ENCODE measurements around the gene DLX2. TPM values are rescaled to one million over a fixed set of nuclear protein-coding genes. Genes with fewer than 3 reads are reported as not detected.
"Not testable (repeated sequence)": the region's sequence is repeated elsewhere in the genome, so short reads cannot be mapped to it uniquely, and the experiment has no call there.

DLX2 gene
- total RNA-seq, 3 donors from 2014 or later = 0.35 TPM; not detected in 2

- ATAC-seq = no peak
- TF ChIP-seq CTCF (IDR thresholded peaks at IDR 0.05) = no peak
These were observed 39.3 kb downstream of the DLX2 start for GRCh38 chr2:172063446-172063845.

GRCh38 chr2:172062402-172063004 lies 40.2 kb downstream of the DLX2 start:
- ATAC-seq = no peak
- H3K36me3 ChIP-seq (ENCODE audit: low read depth) = no peaks in the 10 kb centered on the region
- no peak for TF ChIP-seq CTCF (IDR thresholded peaks at IDR 0.05)
- intact Hi-C loops (cut with DNase I, micrococcal nuclease) = no loop called here
- H3K9me3 ChIP-seq = no peaks in the 10 kb centered on the region
- H3K4me1 ChIP-seq (ENCODE audit: low read depth) = no peaks in the 10 kb centered on the region
- H3K4me3 ChIP-seq = no peak overlapping the region
- no peak for DNase-seq

More at GRCh38 chr2:172063446-172063845, 39.3 kb downstream of the DLX2 start:
- Histone ChIP-seq H3K4me3 (no peak overlapping the region), H3K9me3 (no peaks in the 10 kb centered on the region), H3K36me3 (ENCODE audit: low read depth) (no peaks in the 10 kb centered on the region), H3K4me1 (ENCODE audit: low read depth) (no peaks in the 10 kb centered on the region)
- intact Hi-C loops (cut with DNase I, micrococcal nuclease) = no loop called here
- no peak for DNase-seq

GRCh38 chr2:172060118-172060517 lies 42.6 kb downstream of the DLX2 start:
- intact Hi-C loops (cut with DNase I, micrococcal nuclease); ATAC-seq: not testable (repeated sequence)

GRCh38 chr2:172058660-172059059 lies 44.0 kb downstream of the DLX2 start:
- H3K9me3 ChIP-seq = no peaks in the 10 kb centered on the region
- H3K4me3 ChIP-seq = no peak overlapping the region
- H3K4me1 ChIP-seq (ENCODE audit: low read depth) = no peaks in the 10 kb centered on the region
- ATAC-seq (no peak), DNase-seq (no peak)
- no peak for TF ChIP-seq CTCF (IDR thresholded peaks at IDR 0.05)
- no peaks in the 10 kb centered on the region for H3K36me3 ChIP-seq (ENCODE audit: low read depth)
- intact Hi-C loops (cut with DNase I, micrococcal nuclease) = no loop called here

More at GRCh38 chr2:172060118-172060517, 42.6 kb downstream of the DLX2 start:
- not testable (repeated sequence) for H3K4me3 ChIP-seq; H3K36me3 ChIP-seq (ENCODE audit: low read depth); H3K4me1 ChIP-seq (ENCODE audit: low read depth); H3K9me3 ChIP-seq; DNase-seq

GRCh38 chr2:172056293-172056692 lies 46.4 kb downstream of the DLX2 start:
- ATAC-seq (no peak), DNase-seq (no peak)
- intact Hi-C loops (cut with DNase I, micrococcal nuclease) = no loop called here
- H3K4me1 ChIP-seq (ENCODE audit: low read depth) = no peaks in the 10 kb centered on the region
- no peaks in the 10 kb centered on the region for H3K36me3 ChIP-seq (ENCODE audit: low read depth)
- TF ChIP-seq CTCF (IDR thresholded peaks at IDR 0.05) = no peak
- H3K4me3 ChIP-seq = no peak overlapping the region
- no peaks in the 10 kb centered on the region for H3K9me3 ChIP-seq

GRCh38 chr2:172053486-172053885 lies 49.2 kb downstream of the DLX2 start:
- DNase-seq = no peak
- intact Hi-C loops (cut with DNase I, micrococcal nuclease) = no loop called here
- no peak for TF ChIP-seq CTCF (IDR thresholded peaks at IDR 0.05)
- Histone ChIP-seq H3K4me3 (no peak overlapping the region), H3K36me3 (ENCODE audit: low read depth) (no peaks in the 10 kb centered on the region), H3K4me1 (ENCODE audit: low read depth) (no peaks in the 10 kb centered on the region), H3K9me3 (no peaks in the 10 kb centered on the region)
- no peak for ATAC-seq

All from mucosa of descending colon (tissue), 3 donors.